Measurements from ENCODE around the gene LARP6.

The LARP6 gene

DNA sequence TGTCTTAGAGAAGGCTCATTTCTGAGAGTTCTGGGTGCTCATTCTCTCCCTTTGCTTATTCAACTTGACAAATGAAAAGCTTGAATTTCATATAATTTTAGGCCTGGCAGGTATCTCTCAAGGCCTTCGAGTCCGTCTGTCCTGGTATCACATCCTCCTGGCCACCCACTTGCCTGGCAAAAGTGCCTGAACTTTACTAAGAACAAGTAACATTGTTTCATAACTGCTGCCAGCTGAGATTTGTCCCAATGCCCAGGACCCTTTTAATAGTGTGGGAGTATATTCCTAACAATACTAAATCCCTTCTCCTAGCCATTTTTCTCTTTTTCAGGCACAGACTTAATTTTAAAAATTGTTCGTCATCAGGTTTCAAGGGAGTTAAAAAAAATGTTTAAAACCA, 18.1 kb downstream of the LARP6 start:
- H3K27ac ChIP-seq (replicated peaks; ENCODE audit: low read length): no peak overlapping the region
- H3K27me3 ChIP-seq (ENCODE audit: control insufficient read depth in 3 of 3, insufficient read depth in 3 of 3, low read depth in 1 of 3, low read length in 3 of 3): no peaks in the 10 kb centered on the region
- no CpG with 5 or more reads among the region's 3 CpGs for WGBS, 2 donors (ENCODE audit: extremely low coverage in 2 of 2, insufficient read length in 2 of 2, insufficient replicate concordance in 1 of 2)
- peaks cover 0 to 6% of the 10 kb centered on the region in 2 donors for H3K4me1 ChIP-seq (ENCODE audit: control insufficient read depth in 2 of 2, insufficient read depth in 1 of 2, low read depth in 1 of 2, low read length in 2 of 2)
- H4K91ac ChIP-seq (ENCODE audit: low read depth, low read length, poor library complexity): no peak overlapping the region
- no peak overlapping the region for H2AFZ ChIP-seq (ENCODE audit: low read length)
- H3K9me3 ChIP-seq (replicated peaks in 1 of 2; ENCODE audit: control insufficient read depth in 2 of 2, insufficient read depth in 1 of 2, low read depth in 1 of 2, low read length in 2 of 2): peaks cover 0 to 5% of the 10 kb centered on the region in 2 donors
- H2BK5ac ChIP-seq (ENCODE audit: low read length): no peak overlapping the region
- H3K14ac ChIP-seq (ENCODE audit: low read length): no peak overlapping the region
- no peak overlapping the region for H2AK5ac ChIP-seq (ENCODE audit: low read depth, low read length)
- no peak overlapping the region for H3K9ac ChIP-seq (ENCODE audit: low read depth, low read length, poor library complexity)
- DNase-seq (ENCODE audit: low spot score): no peak
- H3K79me1 ChIP-seq (ENCODE audit: low read depth, low read length): no peaks in the 10 kb centered on the region
- H4K8ac ChIP-seq (ENCODE audit: low read depth, low read length): no peak overlapping the region
- H3K4me2 ChIP-seq (ENCODE audit: insufficient read depth, low read length, poor library complexity, severe bottlenecking): no peak overlapping the region
- no peak overlapping the region for H3K4me3 ChIP-seq (ENCODE audit: low read length in 2 of 2)
- H3K4ac ChIP-seq (ENCODE audit: low read length): no peak overlapping the region
- H2BK120ac ChIP-seq (ENCODE audit: low read depth, low read length): no peak overlapping the region
- no peak overlapping the region for H3K18ac ChIP-seq (ENCODE audit: low read length)
- H2BK12ac ChIP-seq (ENCODE audit: low read length): no peak overlapping the region
- no peak overlapping the region for H2BK15ac ChIP-seq (ENCODE audit: low read length)
- H3K36me3 ChIP-seq (replicated peaks in 1 of 2; ENCODE audit: control insufficient read depth in 2 of 2, insufficient read depth in 2 of 2, low read length in 2 of 2): peaks cover 11 to 53% of the 10 kb centered on the region in 2 donors
- no peak overlapping the region for H3K23ac ChIP-seq (ENCODE audit: low read depth, low read length, poor library complexity)

DNA sequence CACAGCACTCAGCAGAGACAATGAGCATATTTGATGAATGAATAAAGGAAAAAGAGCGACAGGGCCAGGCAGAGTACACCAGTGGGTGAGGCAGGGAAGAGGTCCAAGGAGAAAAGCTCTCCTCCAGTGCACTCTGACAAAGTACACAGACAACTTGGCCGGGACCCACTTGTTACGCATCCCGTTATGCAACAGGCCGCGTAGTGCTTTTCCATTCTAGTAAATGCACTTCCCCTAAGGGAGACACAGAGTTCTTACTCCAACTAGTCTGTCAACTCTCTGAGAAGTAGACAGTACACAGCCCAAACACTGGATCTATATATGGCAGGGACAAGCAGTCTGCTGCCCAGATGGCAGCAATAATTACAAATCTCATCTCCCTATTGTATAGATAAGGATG, 18.5 kb downstream of the LARP6 start:
- Histone ChIP-seq H3K4me1 (ENCODE audit: control insufficient read depth in 2 of 2, insufficient read depth in 1 of 2, low read depth in 1 of 2, low read length in 2 of 2) (peaks cover 0 to 6% of the 10 kb centered on the region in 2 donors), H3K9me3 (replicated peaks in 1 of 2; ENCODE audit: control insufficient read depth in 2 of 2, insufficient read depth in 1 of 2, low read depth in 1 of 2, low read length in 2 of 2) (peaks cover 0 to 5% of the 10 kb centered on the region in 2 donors), H3K18ac (ENCODE audit: low read length) (no peak overlapping the region), H3K23ac (ENCODE audit: low read depth, low read length, poor library complexity) (no peak overlapping the region), H3K4me3 (ENCODE audit: low read length in 2 of 2) (no peak overlapping the region), H3K4me2 (ENCODE audit: insufficient read depth, low read length, poor library complexity, severe bottlenecking) (no peak overlapping the region), H2BK120ac (ENCODE audit: low read depth, low read length) (no peak overlapping the region), H3K27ac (replicated peaks; ENCODE audit: low read length) (no peak overlapping the region), H2AFZ (ENCODE audit: low read length) (no peak overlapping the region), H4K8ac (ENCODE audit: low read depth, low read length) (no peak overlapping the region), H3K4ac (ENCODE audit: low read length) (no peak overlapping the region), H3K27me3 (ENCODE audit: control insufficient read depth in 3 of 3, insufficient read depth in 3 of 3, low read depth in 1 of 3, low read length in 3 of 3) (no peaks in the 10 kb centered on the region), H2AK5ac (ENCODE audit: low read depth, low read length) (no peak overlapping the region), H3K9ac (ENCODE audit: low read depth, low read length, poor library complexity) (no peak overlapping the region), H4K91ac (ENCODE audit: low read depth, low read length, poor library complexity) (no peak overlapping the region), H3K36me3 (replicated peaks in 1 of 2; ENCODE audit: control insufficient read depth in 2 of 2, insufficient read depth in 2 of 2, low read length in 2 of 2) (peaks cover 11 to 56% of the 10 kb centered on the region in 2 donors), H3K79me1 (ENCODE audit: low read depth, low read length) (no peaks in the 10 kb centered on the region), H3K14ac (ENCODE audit: low read length) (no peak overlapping the region), H2BK5ac (ENCODE audit: low read length) (no peak overlapping the region), H2BK12ac (ENCODE audit: low read length) (no peak overlapping the region), H2BK15ac (ENCODE audit: low read length) (no peak overlapping the region)
- no CpG with 5 or more reads among the region's 6 CpGs for WGBS, 2 donors (ENCODE audit: extremely low coverage in 2 of 2, insufficient read length in 2 of 2, insufficient replicate concordance in 1 of 2)
- no peak for DNase-seq (ENCODE audit: low spot score)

DNA sequence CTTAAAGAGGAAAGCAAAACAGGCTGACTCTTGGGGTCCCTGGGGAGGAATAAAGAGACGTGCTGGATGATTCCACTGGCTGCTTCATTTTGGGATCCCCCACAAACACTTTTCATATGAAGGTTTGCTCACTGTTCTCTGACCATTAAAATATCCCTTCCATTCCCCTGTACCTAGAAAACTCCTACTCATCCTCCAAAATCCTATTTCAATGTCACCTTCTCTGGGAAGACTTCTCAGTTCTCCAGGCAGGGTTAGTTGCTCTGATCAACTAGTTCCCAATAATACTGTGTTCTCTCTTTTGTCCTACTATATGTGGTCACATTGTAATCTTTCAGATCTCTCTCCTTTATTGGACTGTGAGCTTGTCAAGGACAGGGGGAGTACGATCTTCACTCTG, 19.0 kb downstream of the LARP6 start:
- Histone ChIP-seq H3K36me3 (replicated peaks in 1 of 2; ENCODE audit: control insufficient read depth in 2 of 2, insufficient read depth in 2 of 2, low read length in 2 of 2) (peaks cover 11 to 56% of the 10 kb centered on the region in 2 donors), H3K9ac (ENCODE audit: low read depth, low read length, poor library complexity) (no peak overlapping the region), H2AK5ac (ENCODE audit: low read depth, low read length) (no peak overlapping the region), H3K4me1 (ENCODE audit: control insufficient read depth in 2 of 2, insufficient read depth in 1 of 2, low read depth in 1 of 2, low read length in 2 of 2) (peaks cover 0 to 6% of the 10 kb centered on the region in 2 donors), H3K9me3 (replicated peaks in 1 of 2; ENCODE audit: control insufficient read depth in 2 of 2, insufficient read depth in 1 of 2, low read depth in 1 of 2, low read length in 2 of 2) (peaks cover 0 to 5% of the 10 kb centered on the region in 2 donors), H2BK12ac (ENCODE audit: low read length) (no peak overlapping the region), H2BK15ac (ENCODE audit: low read length) (no peak overlapping the region), H2BK120ac (ENCODE audit: low read depth, low read length) (no peak overlapping the region), H3K27ac (replicated peaks; ENCODE audit: low read length) (no peak overlapping the region), H3K14ac (ENCODE audit: low read length) (no peak overlapping the region), H3K4me3 (ENCODE audit: low read length in 2 of 2) (no peak overlapping the region), H3K4ac (ENCODE audit: low read length) (no peak overlapping the region), H2BK5ac (ENCODE audit: low read length) (no peak overlapping the region), H3K23ac (ENCODE audit: low read depth, low read length, poor library complexity) (no peak overlapping the region), H2AFZ (ENCODE audit: low read length) (no peak overlapping the region), H3K4me2 (ENCODE audit: insufficient read depth, low read length, poor library complexity, severe bottlenecking) (no peak overlapping the region), H3K18ac (ENCODE audit: low read length) (no peak overlapping the region), H4K91ac (ENCODE audit: low read depth, low read length, poor library complexity) (no peak overlapping the region), H3K79me1 (ENCODE audit: low read depth, low read length) (no peaks in the 10 kb centered on the region), H3K27me3 (ENCODE audit: control insufficient read depth in 3 of 3, insufficient read depth in 3 of 3, low read depth in 1 of 3, low read length in 3 of 3) (no peaks in the 10 kb centered on the region), H4K8ac (ENCODE audit: low read depth, low read length) (no peak overlapping the region)
- no peak for DNase-seq (ENCODE audit: low spot score)
- no CpG with 5 or more reads among the region's 2 CpGs for WGBS, 2 donors (ENCODE audit: extremely low coverage in 2 of 2, insufficient read length in 2 of 2, insufficient replicate concordance in 1 of 2)

DNA sequence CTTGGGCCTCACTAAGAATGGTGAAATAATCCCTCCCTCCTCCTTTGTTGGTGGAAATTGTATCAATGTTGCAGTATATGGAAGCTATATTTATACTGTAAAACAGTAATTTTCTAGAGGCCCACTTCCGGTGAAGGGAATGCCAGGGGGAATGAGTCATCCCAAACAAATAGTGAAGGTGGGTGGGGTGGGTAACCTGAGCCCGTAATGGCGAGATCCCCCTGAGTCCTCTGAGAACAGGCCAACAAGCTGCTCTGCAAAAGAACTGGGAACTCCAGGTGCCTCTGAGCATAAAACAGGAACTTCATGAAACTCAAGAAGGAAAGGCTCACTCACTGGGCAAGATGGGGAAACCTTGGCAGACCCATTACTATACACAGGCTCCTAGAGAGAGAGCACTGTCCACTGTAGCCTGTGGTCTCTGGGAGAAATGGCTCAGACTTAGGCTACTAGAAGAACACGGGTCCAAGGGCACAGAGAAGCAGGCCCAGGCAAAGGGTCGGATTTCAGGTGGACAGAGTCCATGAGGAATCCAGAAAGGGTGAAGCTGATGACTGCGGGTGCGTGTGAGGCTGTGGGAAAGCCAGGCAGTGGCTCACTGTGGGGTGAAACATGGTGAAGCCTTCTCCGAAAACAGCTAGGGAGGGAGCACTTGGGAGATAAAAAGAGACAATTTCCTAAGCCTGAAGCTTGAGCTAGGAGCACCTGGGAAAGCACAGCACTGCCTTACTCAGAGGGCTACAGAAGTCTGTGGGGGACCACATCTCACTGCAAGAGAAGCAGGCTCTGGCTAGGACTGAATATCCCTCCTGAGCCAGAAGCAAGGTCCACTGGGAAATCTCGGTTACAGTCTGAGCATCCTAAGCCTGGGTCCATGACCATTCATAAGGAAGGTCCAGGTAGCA, 19.8 kb downstream of the LARP6 start:
- DNase-seq (ENCODE audit: low spot score): no peak
- Histone ChIP-seq H3K14ac (ENCODE audit: low read length) (no peak overlapping the region), H3K9ac (ENCODE audit: low read depth, low read length, poor library complexity) (no peak overlapping the region), H4K91ac (ENCODE audit: low read depth, low read length, poor library complexity) (no peak overlapping the region), H3K9me3 (replicated peaks in 1 of 2; ENCODE audit: control insufficient read depth in 2 of 2, insufficient read depth in 1 of 2, low read depth in 1 of 2, low read length in 2 of 2) (peaks cover 0 to 5% of the 10 kb centered on the region in 2 donors), H2AFZ (ENCODE audit: low read length) (no peak overlapping the region), H2AK5ac (ENCODE audit: low read depth, low read length) (no peak overlapping the region), H3K27me3 (ENCODE audit: control insufficient read depth in 3 of 3, insufficient read depth in 3 of 3, low read depth in 1 of 3, low read length in 3 of 3) (no peaks in the 10 kb centered on the region), H3K23ac (ENCODE audit: low read depth, low read length, poor library complexity) (no peak overlapping the region), H3K18ac (ENCODE audit: low read length) (no peak overlapping the region), H3K79me1 (ENCODE audit: low read depth, low read length) (no peaks in the 10 kb centered on the region), H3K27ac (replicated peaks; ENCODE audit: low read length) (no peak overlapping the region), H3K4me1 (ENCODE audit: control insufficient read depth in 2 of 2, insufficient read depth in 1 of 2, low read depth in 1 of 2, low read length in 2 of 2) (peaks cover 0 to 6% of the 10 kb centered on the region in 2 donors), H2BK120ac (ENCODE audit: low read depth, low read length) (no peak overlapping the region), H3K4ac (ENCODE audit: low read length) (no peak overlapping the region), H3K36me3 (replicated peaks in 1 of 2; ENCODE audit: control insufficient read depth in 2 of 2, insufficient read depth in 2 of 2, low read length in 2 of 2) (peaks cover 11 to 56% of the 10 kb centered on the region in 2 donors), H2BK12ac (ENCODE audit: low read length) (no peak overlapping the region), H2BK5ac (ENCODE audit: low read length) (no peak overlapping the region), H3K4me2 (ENCODE audit: insufficient read depth, low read length, poor library complexity, severe bottlenecking) (no peak overlapping the region), H4K8ac (ENCODE audit: low read depth, low read length) (no peak overlapping the region), H2BK15ac (ENCODE audit: low read length) (no peak overlapping the region), H3K4me3 (ENCODE audit: low read length in 2 of 2) (no peak overlapping the region)
- no CpG with 5 or more reads among the region's 9 CpGs for WGBS, 2 donors (ENCODE audit: extremely low coverage in 2 of 2, insufficient read length in 2 of 2, insufficient replicate concordance in 1 of 2)

Measured in neuronal stem cell (in vitro differentiated cells).